T-cell (primary cell): ENCODE data around the gene SHB. TPM values are rescaled to one million over a fixed set of nuclear protein-coding genes. Genes with fewer than 3 reads are reported as not detected.

Experiments
- ATAC-seq, 4 experiments: fragments of 200-7000 bp in 3 of 4; fragments of 150-1000 bp in 1 of 4; cut with Tn5 transposase; replicated peaks in 1 of 4; 1 replicate in 3 of 4; 2 replicates in 1 of 4; pipeline ENCODE4 v1.10.0; 2021; ENCODE audit warnings: moderate library complexity in 3 of 4, mild to moderate bottlenecking in 2 of 4, moderate number of reproducible peaks in 1 of 4
- CTCF ChIA-PET, 2 donors: fragments of 300-600 bp; sonication (Branson Sonifier 250); formaldehyde crosslinking; loops; one replicate each; lab custom pipeline; 2022; ENCODE audit warnings: antibody characterized with exemption in 2 of 2; lab: Charles Lee
- POLR2A ChIA-PET, 2 donors: fragments of 300-600 bp; sonication (Branson Sonifier 250); formaldehyde crosslinking; loops; one replicate each; lab custom pipeline; 2022; ENCODE audit warnings: antibody characterized with exemption in 2 of 2; lab: Charles Lee
- DNase-seq, 35 experiments: peaks; one replicate each; pipeline versions ENCODE4 v3.0.0 to v3.0.0-alpha.2; 2013 to 2023
- H3K27ac ChIP-seq: one replicate; pipeline ENCODE4 v1.5.1; 2013; ENCODE audit warnings: low read length
- H3K27me3 ChIP-seq, 2 experiments: replicated peaks in 1 of 2; 1 replicate in 1 of 2; 2 replicates in 1 of 2; pipeline versions ENCODE4 v1.6.1 to v1.7.0; 2013; ENCODE audit warnings: low read length in 1 of 2, mixed read lengths in 1 of 2; ENCODE audit not compliant: control insufficient read depth in 2 of 2, insufficient read depth in 2 of 2; ENCODE audit errors: extremely low read depth in 1 of 2
- H3K36me3 ChIP-seq, 2 donors: 1 replicate in 1 of 2; 2 replicates in 1 of 2; pipeline versions ENCODE4 v1.6.1 to v1.7.0; 2013; ENCODE audit warnings: low read length in 1 of 2; ENCODE audit not compliant: control insufficient read depth in 2 of 2, insufficient read depth in 1 of 2; ENCODE audit errors: extremely low read depth in 1 of 2
- H3K4me1 ChIP-seq, 2 experiments: 1 replicate in 1 of 2; 2 replicates in 1 of 2; pipeline versions ENCODE4 v1.6.1 to v1.7.0; 2013; ENCODE audit warnings: low read length in 2 of 2, mixed read lengths in 1 of 2; ENCODE audit not compliant: insufficient read depth in 2 of 2, control insufficient read depth in 1 of 2; ENCODE audit errors: extremely low read depth in 1 of 2
- H3K4me3 ChIP-seq, 2 donors: 1 replicate in 1 of 2; 2 replicates in 1 of 2; pipeline versions ENCODE4 v1.5.1 to v1.7.0; 2013; ENCODE audit warnings: mild to moderate bottlenecking in 2 of 2, low read length in 1 of 2, moderate library complexity in 1 of 2; ENCODE audit not compliant: control insufficient read depth in 1 of 2; ENCODE audit errors: extremely low read depth in 1 of 2
- H3K9me3 ChIP-seq: 2 replicates; pipeline ENCODE4 v1.7.0; 2013
- H3K27ac Mint-ChIP-seq, 2 donors: one replicate each; pipeline ENCODE4 v1.8.0; 2020 to 2021; ENCODE audit warnings: mild to moderate bottlenecking in 2 of 2, mixed read lengths in 2 of 2
- H3K27me3 Mint-ChIP-seq, 2 donors: one replicate each; pipeline ENCODE4 v1.8.0; 2021 to 2022; ENCODE audit warnings: mixed read lengths in 2 of 2
- H3K36me3 Mint-ChIP-seq: one replicate; pipeline ENCODE4 v1.8.0; 2021; ENCODE audit warnings: mixed read lengths
- H3K4me1 Mint-ChIP-seq, 3 donors: one replicate each; pipeline ENCODE4 v1.8.0; 2020 to 2022; ENCODE audit warnings: mixed read lengths in 3 of 3, mild to moderate bottlenecking in 1 of 3
- H3K4me3 Mint-ChIP-seq, 3 donors: one replicate each; pipeline ENCODE4 v1.8.0; 2020 to 2022; ENCODE audit warnings: mild to moderate bottlenecking in 3 of 3, mixed read lengths in 3 of 3, moderate library complexity in 3 of 3
- H3K9me3 Mint-ChIP-seq, 3 donors: one replicate each; pipeline ENCODE4 v1.8.0; 2020 to 2022; ENCODE audit warnings: mixed read lengths in 3 of 3
- WGBS: methylation state at CpG from one replicate; pipeline ENCODE4 v1.1.5; 2013; ENCODE audit warnings: missing lambda C conversion rate; ENCODE audit not compliant: insufficient coverage; 5-methylcytosine and 5-hydroxymethylcytosine counted together
- total RNA-seq, 35 experiments: library from RNA in 6 of 35; stranded (reverse) in 6 of 35; fragments of 120-200 nt in 1 of 35; gene quantifications; one replicate each; pipeline versions ENCODE4 v1.2.1 to v1.2.4 and lab custom pipeline; 2013 to 2026

The SHB gene
- total RNA-seq, 5 donors from 2014 or later (not counting 1 experiment from before 2014, with no cell fraction given): 1.2 to 1.5 (median 1.3) TPM

- ATAC-seq: peak; percentile 83 to 91 (median 84)
- CTCF ChIA-PET: interaction anchor here in 1 of 2 donors (1.0 to 2.1 kb wide), 3 partner anchors 8 to 11 kb away, joined by 3 to 8 read pairs (median 4); no protein-coding TSS in a partner anchor
- peaks cover 24 to 31% (median 27%) of the 10 kb centered on the region in 3 donors for H3K4me1 Mint-ChIP-seq
- H3K36me3 Mint-ChIP-seq: peaks cover 4% of the 10 kb centered on the region
- no peaks in the 10 kb centered on the region for H3K27me3 Mint-ChIP-seq
- POLR2A ChIA-PET: no interaction called here
- H3K4me3 Mint-ChIP-seq: peak within 1 kb of the TSS; percentile 81 to 89 (median 84)
- peak within 1 kb of the TSS; percentile 91 to 94 for H3K27ac Mint-ChIP-seq
- no peaks in the 10 kb centered on the region for H3K9me3 Mint-ChIP-seq
- DNase-seq: peak; percentile 83 to 99 (median 92)
- H3K27ac ChIP-seq: peak within 1 kb of the TSS; percentile 77
- H3K36me3 ChIP-seq: peaks cover 0 to 7% of the 10 kb centered on the region in 2 donors
- peak within 1 kb of the TSS; percentile 64 to 65 for H3K4me3 ChIP-seq
- WGBS: under 1% methylated on average over 84 of the region's 84 CpGs
- H3K9me3 ChIP-seq: no peaks in the 10 kb centered on the region
- H3K27me3 ChIP-seq: peaks cover 0 to 7% of the 10 kb centered on the region in 2 experiments
- H3K4me1 ChIP-seq: peaks cover 12 to 21% of the 10 kb centered on the region in 2 experiments
Measured at GRCh38 chr9:37903647-37904444, 165.2 kb downstream of the SHB start, which contains the start of gene SLC25A51. SLC25A51 (minus strand) TSS chr9:37904127; CDS start chr9:37888550, 15,577 bp downstream.

- peak overlapping the region; percentile 9 for H3K27ac ChIP-seq
- Mint-ChIP-seq H3K9me3 (no peaks in the 10 kb centered on the region), H3K27ac (peak overlapping the region; percentile 39 to 73), H3K4me3 (peak overlapping the region; percentile 81 to 89 (median 84)), H3K36me3 (peaks cover 6% of the 10 kb centered on the region), H3K27me3 (no peaks in the 10 kb centered on the region), H3K4me1 (peaks cover 24 to 31% (median 27%) of the 10 kb centered on the region in 3 donors)
- peaks cover 0 to 7% of the 10 kb centered on the region in 2 experiments for H3K27me3 ChIP-seq
- ChIA-PET POLR2A (interaction anchor here (0.5 to 0.9 kb wide), 2 partner anchors 10 to 39 kb away, joined by 3 to 6 read pairs; no protein-coding TSS in a partner anchor), CTCF (interaction anchor here (0.6 to 2.1 kb wide), 4 partner anchors 9 to 164 kb away, joined by 3 to 8 read pairs (median 4); no protein-coding TSS in a partner anchor)
- peak overlapping the region; percentile 64 to 65 for H3K4me3 ChIP-seq
- peak; percentile 1 to 10 (median 6) for ATAC-seq
- 5% methylated on average over 10 of the region's 17 CpGs for WGBS
- peaks cover 12 to 21% of the 10 kb centered on the region in 2 experiments for H3K4me1 ChIP-seq
- DNase-seq: peak in 2 of 35 experiments; percentile 8
- peaks cover 0 to 10% of the 10 kb centered on the region in 2 donors for H3K36me3 ChIP-seq
- H3K9me3 ChIP-seq: no peaks in the 10 kb centered on the region
Measured at GRCh38 chr9:37902796-37903646, 166.0 kb downstream of the SHB start.

GRCh38 chr9:37902131-37902530 lies 166.9 kb downstream of the SHB start:
- Mint-ChIP-seq H3K36me3 (peaks cover 11% of the 10 kb centered on the region), H3K27me3 (no peaks in the 10 kb centered on the region)
- POLR2A ChIA-PET: interaction anchor here in 1 of 2 donors (0.9 kb wide), 1 partner anchor 9 kb away, joined by 3 read pairs; no protein-coding TSS in a partner anchor

GRCh38 chr9:37899041-37899440 lies 170.0 kb downstream of the SHB start:
- ChIA-PET POLR2A (interaction anchor here in 1 of 2 donors (0.6 kb wide), 1 partner anchor 18 kb away, joined by 6 read pairs; no protein-coding TSS in a partner anchor), CTCF (no interaction called here)
- Histone ChIP-seq H3K4me3 (no peak overlapping the region), H3K9me3 (no peaks in the 10 kb centered on the region), H3K4me1 (peaks cover 10 to 11% of the 10 kb centered on the region in 2 experiments), H3K36me3 (peaks cover 8 to 38% of the 10 kb centered on the region in 2 donors), H3K27ac (no peak overlapping the region), H3K27me3 (no peaks in the 10 kb centered on the region)
- WGBS: 100% methylated on average over 1 of the region's 2 CpGs
- H3K4me3 Mint-ChIP-seq: no peak overlapping the region
- peaks cover 14 to 25% (median 17%) of the 10 kb centered on the region in 3 donors for H3K4me1 Mint-ChIP-seq
- peak overlapping the region in 1 of 2 donors; percentile 25 for H3K27ac Mint-ChIP-seq
- no peaks in the 10 kb centered on the region for H3K27me3 Mint-ChIP-seq
- H3K36me3 Mint-ChIP-seq: peaks cover 29% of the 10 kb centered on the region
- DNase-seq (no peak), ATAC-seq (no peak)
- no peaks in the 10 kb centered on the region for H3K9me3 Mint-ChIP-seq

More at GRCh38 chr9:37902131-37902530, 166.9 kb downstream of the SHB start:
- ATAC-seq: no peak
- CTCF ChIA-PET: interaction anchor here in 1 of 2 donors (1.1 to 2.1 kb wide), 2 partner anchors 11 to 165 kb away, joined by 3 to 8 read pairs; no protein-coding TSS in a partner anchor
- H3K4me1 Mint-ChIP-seq: peaks cover 24 to 35% (median 27%) of the 10 kb centered on the region in 3 donors
- peak overlapping the region in 2 of 3 donors; percentile 19 to 84 for H3K4me3 Mint-ChIP-seq
- no peak overlapping the region for H3K27ac Mint-ChIP-seq
- DNase-seq: no peak
- Histone ChIP-seq H3K27ac (no peak overlapping the region), H3K27me3 (peaks cover 0 to 7% of the 10 kb centered on the region in 2 experiments), H3K36me3 (peaks cover 0 to 16% of the 10 kb centered on the region in 2 donors), H3K9me3 (no peaks in the 10 kb centered on the region), H3K4me1 (peaks cover 12 to 21% of the 10 kb centered on the region in 2 experiments), H3K4me3 (no peak overlapping the region)
- H3K9me3 Mint-ChIP-seq: no peaks in the 10 kb centered on the region

- POLR2A ChIA-PET: no interaction called here
- Histone ChIP-seq H3K9me3 (no peaks in the 10 kb centered on the region), H3K4me3 (no peak overlapping the region), H3K4me1 (peaks cover 1 to 3% of the 10 kb centered on the region in 2 experiments), H3K27ac (no peak overlapping the region), H3K36me3 (peaks cover 8 to 52% of the 10 kb centered on the region in 2 donors), H3K27me3 (no peaks in the 10 kb centered on the region)
- ATAC-seq (no peak), DNase-seq (no peak)
- H3K9me3 Mint-ChIP-seq: no peaks in the 10 kb centered on the region
- no peaks in the 10 kb centered on the region for H3K27me3 Mint-ChIP-seq
- CTCF ChIA-PET: no interaction called here
- peaks cover 9 to 17% (median 13%) of the 10 kb centered on the region in 3 donors for H3K4me1 Mint-ChIP-seq
- WGBS: 44% methylated on average over 2 of the region's 2 CpGs
- H3K27ac Mint-ChIP-seq: no peak overlapping the region
- no peak overlapping the region for H3K4me3 Mint-ChIP-seq
- peaks cover 39% of the 10 kb centered on the region for H3K36me3 Mint-ChIP-seq
Measured at GRCh38 chr9:37897665-37898064, 171.4 kb downstream of the SHB start.
